Hematopoietic multipotent progenitor cell treated with erythropoietin and hydrocortisone succinate and interleukin-3 and kit ligand, for 4 days (in vitro differentiated cells): ENCODE data around the gene JAKMIP2.

Experiments used
- DNase-seq: peaks from one replicate; pipeline ENCODE4 v3.0.0-alpha.2; 2015

The JAKMIP2 gene

DNA sequence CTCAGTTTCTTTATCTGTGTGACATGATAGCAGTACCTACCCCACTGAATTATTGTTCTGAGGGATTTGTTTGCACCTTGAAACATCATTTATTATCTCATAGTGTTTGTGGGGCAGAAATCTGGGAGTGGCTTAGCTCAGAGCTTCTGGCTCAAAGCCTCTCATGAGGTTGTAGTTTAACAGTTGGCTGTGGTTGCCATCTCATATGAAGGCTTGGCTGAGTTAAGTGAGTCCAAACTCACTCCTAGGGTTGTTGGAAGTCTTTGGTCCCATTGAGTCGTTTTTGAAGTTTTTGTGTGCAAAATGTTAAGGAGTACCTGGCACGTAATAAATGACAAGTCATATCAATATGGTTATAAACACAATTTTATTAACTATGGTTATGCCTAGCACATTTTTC lies 3.6 kb upstream of the JAKMIP2 start:
- DNase-seq: no peak

DNA sequence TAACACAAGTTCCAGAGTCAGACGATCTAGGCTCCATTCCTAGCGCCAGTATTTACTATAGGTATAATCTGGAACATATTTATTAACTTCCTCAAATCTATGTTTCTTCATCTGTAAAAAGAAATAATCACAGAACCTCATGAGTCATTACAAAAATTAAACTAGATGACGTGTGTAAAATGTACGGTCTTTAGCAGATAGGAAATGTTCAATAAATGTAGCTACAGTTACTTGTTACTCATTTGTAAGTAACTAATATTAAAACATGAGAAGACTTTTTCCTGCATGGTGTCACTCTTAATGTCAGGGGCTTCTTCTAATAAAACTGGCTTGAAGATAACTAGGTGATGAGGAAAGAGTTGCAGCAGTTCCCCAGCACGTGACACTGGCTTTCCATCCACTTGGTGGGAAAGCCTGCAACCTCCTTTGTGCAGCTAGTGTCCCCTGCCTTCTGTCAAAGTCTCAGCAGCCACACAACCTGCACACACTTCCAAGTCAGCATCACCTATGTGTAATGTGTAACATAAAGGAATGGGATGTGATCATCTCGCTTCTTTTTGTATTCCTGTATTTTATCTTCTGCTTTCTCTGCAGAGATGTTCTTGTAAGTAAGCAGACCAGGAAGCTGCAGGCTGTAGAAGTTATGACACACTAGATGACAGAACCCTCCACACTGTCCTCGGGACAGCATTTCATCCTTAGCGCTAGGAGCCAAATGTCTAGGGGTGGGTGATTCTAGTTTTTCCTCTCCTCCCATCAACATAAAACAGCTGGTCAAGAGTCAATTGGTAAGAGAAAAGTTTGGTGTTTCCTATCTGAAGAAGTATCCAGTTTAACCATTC lies 1.8 kb upstream of the JAKMIP2 start:
- no peak for DNase-seq

DNA sequence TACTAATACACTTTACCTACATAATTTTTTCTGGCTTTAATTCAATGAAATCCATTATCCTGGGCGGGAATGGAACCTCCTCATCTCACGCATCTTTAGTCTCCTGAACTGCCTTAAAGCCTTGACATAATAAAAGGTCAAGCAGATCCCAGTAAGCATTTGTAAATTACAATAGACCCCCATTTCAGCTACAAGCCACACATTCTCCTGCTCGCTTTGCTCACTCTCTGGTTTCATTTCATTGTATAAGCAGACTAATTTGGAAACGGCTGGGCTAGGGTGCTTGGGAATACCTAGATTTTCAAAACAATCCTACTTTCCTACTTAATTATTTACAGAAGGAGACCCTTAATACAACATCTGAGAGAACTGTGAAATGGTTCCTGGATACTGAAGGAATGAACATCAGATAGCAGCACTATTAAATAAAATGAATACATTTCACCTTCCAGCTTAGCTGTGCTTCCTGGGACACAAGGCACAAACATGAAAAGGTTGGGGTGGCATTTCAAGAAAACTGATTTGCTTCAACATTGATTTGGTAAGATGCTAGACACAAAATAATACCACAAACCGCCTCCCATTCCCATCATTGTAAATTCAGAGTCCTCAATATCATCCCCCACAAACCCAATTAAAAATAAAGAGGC lies 1.5 kb downstream of the JAKMIP2 start:
- DNase-seq: no peak

GRCh38 chr5:147779694-147780093 lies 2.8 kb downstream of the JAKMIP2 start:
- peak; percentile 30 for DNase-seq

DNA sequence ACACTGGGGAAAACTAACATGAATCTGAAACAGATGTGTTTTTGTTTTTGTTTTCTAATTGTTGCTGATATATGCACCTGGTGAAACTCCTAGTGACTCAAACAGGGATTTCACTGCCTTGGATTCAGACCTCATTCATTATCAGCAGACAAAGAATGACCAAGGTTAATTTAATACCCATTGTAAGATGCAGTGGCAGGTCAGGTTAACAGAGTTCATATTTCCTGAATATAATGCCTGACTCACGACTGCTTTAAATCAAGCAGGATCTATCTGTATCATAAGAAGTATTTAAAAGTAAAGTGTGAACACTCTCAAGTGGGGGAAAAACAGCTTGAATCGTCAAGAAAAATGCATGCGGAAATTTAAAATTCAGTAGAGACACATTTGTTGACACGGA lies 5.5 kb downstream of the JAKMIP2 start:
- no peak for DNase-seq

- DNase-seq: no peak
Measured at GRCh38 chr5:147773587-147773986, 8.9 kb downstream of the JAKMIP2 start.

GRCh38 chr5:147773139-147773538 lies 9.4 kb downstream of the JAKMIP2 start:
- no peak for DNase-seq

- no peak for DNase-seq
Measured at GRCh38 chr5:147767048-147767447, 15.5 kb downstream of the JAKMIP2 start.

GRCh38 chr5:147763791-147764525 lies 18.6 kb downstream of the JAKMIP2 start:
- no peak for DNase-seq

- no peak for DNase-seq
Measured at GRCh38 chr5:147760086-147760875, 22.2 kb downstream of the JAKMIP2 start.

GRCh38 chr5:147759441-147759840 lies 23.1 kb downstream of the JAKMIP2 start:
- DNase-seq: no peak

GRCh38 chr5:147756566-147756965 lies 26.0 kb downstream of the JAKMIP2 start:
- no peak for DNase-seq

GRCh38 chr5:147754372-147755122 lies 28.0 kb downstream of the JAKMIP2 start:
- DNase-seq: no peak

GRCh38 chr5:147753765-147754164 lies 28.8 kb downstream of the JAKMIP2 start:
- no peak for DNase-seq

DNA sequence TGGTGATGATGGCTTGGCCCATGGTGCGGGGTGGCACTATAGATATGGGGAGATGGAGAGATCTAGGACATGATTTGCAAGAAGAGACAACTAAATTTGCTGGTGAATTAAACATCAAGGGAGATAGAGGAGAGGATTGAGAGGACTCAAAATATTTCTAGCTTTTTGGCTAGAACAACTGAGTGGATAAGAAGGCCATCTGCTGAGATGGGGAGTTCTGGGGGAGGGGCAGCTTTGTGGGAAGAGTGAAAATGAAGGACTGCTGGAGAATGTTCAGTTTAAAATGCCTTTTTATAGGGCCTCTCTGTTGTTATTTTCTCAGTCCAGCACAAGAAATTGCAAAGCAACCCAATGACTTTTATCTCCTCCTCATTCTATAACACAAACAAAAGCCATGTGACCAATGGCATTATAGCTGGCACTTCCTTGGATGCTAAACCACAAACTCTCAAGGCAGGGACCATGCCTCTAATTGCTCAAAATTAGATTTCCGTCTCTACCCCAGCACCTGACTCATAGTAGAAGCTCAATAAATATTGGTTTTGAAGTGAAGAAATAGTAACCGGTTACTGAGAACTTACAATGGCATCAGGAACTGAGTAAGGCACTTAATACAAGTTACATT lies 29.8 kb downstream of the JAKMIP2 start:
- no peak for DNase-seq

DNA sequence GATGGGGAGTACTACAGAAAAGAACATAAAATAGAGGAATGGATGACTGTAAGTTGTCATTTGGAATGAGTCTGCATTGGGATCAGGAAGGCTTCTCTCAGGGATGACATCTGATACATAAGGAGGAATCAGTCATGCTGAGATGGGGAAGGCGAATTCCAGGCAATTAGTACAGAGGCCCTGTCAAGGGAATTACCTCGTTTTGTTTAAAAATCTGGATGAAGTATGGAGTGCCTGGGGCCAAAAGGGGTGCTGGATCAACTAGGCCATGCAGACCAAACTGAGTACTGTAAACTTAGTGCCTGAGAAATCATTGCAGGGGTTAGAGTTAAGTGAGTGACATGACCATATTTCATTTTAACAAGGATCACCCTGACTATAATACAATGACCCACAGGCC lies 30.5 kb downstream of the JAKMIP2 start:
- DNase-seq: no peak

- no peak for DNase-seq
Measured at GRCh38 chr5:147751156-147751830, 31.2 kb downstream of the JAKMIP2 start.

DNA sequence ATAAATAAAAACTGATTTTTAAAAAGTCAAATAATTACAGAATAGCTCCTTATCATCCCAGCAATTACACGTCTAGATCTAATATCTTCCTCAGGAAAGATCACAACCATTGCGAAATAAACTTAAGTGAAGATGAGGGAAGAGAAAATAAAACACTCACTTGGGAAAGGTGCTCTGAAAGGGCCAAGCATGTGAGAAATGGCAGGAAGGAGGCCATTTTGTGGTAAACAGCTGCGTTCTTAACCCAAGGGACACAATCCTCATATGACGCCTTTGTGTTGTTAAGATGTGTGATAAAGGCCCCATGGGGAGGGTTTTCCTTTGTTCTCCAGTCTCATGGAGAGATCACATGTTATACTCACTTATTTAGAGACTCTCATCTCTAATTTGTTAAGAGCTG lies 32.5 kb downstream of the JAKMIP2 start:
- peak; percentile 2 for DNase-seq

DNA sequence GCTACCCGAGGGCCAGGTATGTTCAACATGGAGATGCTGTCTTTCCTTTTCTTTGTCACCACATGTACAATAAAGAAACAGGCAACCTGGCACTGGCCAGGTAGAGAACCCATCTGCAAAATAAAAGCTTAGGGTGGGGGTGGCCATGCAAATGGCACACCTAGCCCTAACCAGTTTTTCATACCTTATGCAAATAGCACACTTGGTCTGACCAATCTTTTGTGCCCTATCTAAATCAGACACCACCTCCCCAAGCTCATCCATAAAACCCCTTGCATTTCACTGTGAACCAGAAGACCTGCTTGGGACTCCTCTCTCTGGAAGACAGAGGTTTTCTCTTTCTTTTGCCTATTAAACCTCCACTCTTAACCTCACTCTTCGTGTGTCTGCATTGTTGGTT lies 33.9 kb downstream of the JAKMIP2 start:
- DNase-seq: no peak

- no peak for DNase-seq
Measured at GRCh38 chr5:147746986-147747385, 35.5 kb downstream of the JAKMIP2 start.
